ENCODE data around the gene EMP1.

Gene EMP1

DNA sequence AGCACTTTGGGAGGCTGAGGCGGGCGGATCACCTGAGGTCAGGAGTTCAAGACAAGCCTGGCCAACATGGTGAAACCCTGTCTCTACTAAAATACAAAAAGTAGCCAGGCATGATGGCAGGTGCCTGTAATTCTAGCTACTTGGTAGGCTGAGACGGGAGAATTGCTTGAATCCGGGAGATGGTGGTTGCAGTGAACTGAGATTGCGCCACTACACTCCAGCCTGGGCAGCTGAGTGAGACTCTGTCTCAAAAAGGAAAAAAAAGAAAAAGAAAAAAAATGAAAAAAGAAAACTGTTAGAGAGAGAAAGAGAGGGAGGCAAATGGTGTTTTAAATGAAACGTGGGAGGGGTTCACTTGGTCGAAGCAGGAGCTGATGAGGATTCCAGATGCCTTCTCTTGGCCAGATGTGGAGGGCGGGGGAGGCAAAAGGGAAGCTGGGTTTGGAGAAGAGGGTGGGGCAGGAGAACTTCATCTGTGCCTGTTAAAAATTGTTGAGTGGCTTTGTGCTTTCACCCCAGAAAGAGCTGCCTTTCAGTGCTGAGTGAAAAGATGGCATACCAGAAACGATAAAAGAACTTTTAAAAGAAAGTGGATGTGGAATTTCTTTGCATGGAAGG lies 1.1 kb downstream of the EMP1 start:
- DNase-seq (ENCODE audit: low spot score): peak; percentile 86

GRCh38 chr12:13198241-13198640 lies 1.7 kb downstream of the EMP1 start:
- DNase-seq (ENCODE audit: low spot score): no peak

DNA sequence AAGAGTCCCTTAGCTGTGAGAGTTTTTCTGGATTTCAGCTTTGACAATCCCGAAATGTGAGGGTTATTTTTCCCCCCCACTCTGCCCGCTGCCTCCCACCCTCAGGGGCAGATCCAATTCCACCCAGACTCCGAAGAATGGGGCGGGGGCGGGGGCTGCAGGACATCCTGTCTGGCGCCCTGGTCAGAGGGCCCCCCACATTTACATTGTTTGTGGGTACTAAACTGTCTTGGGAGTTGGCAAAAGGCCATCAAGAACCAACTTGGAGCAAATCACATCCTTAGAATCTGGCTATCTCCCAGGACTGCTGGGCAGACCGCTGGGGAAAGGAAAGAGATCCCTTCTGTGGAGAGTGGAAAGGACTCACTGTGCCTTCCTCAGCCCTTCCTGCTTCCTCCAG lies 2.4 kb downstream of the EMP1 start:
- DNase-seq (ENCODE audit: low spot score): peak; percentile 69

- DNase-seq (ENCODE audit: low spot score): no peak
Observed at GRCh38 chr12:13199592-13199991, 3.1 kb downstream of the EMP1 start.

- DNase-seq (ENCODE audit: low spot score): no peak
Observed at GRCh38 chr12:13200841-13201240, 4.3 kb downstream of the EMP1 start.

- DNase-seq (ENCODE audit: low spot score): peak; percentile 74
Observed at GRCh38 chr12:13203034-13203922, 6.8 kb downstream of the EMP1 start.

DNA sequence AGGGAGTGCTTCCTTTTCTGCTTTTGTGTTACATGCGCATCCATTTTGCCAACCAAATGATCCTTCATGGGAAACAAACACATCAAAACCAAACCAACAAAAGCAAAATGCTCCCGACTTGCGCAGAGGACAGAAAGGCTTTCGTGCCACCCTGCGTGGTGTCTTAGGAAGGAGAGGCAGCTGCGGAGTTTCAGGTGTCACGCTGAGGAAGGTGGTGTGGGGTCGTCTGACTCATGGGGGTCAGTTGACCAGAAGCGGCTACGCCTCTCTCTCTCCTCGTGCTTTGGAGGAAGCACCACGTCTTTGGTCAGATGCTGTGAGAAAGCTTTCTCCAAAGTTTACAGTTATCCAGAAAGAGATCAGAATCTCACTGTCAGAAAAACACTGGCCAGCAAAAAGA lies 7.9 kb downstream of the EMP1 start:
- DNase-seq (ENCODE audit: low spot score): no peak

GRCh38 chr12:13205809-13206559 lies 9.5 kb downstream of the EMP1 start:
- no peak for DNase-seq (ENCODE audit: low spot score)

DNA sequence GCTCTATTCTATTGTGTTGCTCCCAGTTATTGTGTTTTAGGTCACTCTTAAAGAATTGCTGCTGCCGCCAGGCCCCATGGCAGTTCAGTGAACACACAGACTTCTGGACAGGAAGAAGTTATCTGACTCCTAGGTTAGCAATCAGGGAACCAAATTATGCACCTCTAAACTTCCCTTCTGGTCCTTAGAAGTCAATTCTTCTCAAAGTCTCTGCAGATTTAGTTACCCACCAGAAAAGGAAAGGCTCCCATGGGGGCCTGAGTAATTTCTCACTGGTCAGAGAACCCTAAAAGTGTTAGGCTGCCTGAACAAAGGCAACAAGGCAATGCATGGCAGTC lies 10.0 kb downstream of the EMP1 start:
- DNase-seq (ENCODE audit: low spot score): peak; percentile 52

DNA sequence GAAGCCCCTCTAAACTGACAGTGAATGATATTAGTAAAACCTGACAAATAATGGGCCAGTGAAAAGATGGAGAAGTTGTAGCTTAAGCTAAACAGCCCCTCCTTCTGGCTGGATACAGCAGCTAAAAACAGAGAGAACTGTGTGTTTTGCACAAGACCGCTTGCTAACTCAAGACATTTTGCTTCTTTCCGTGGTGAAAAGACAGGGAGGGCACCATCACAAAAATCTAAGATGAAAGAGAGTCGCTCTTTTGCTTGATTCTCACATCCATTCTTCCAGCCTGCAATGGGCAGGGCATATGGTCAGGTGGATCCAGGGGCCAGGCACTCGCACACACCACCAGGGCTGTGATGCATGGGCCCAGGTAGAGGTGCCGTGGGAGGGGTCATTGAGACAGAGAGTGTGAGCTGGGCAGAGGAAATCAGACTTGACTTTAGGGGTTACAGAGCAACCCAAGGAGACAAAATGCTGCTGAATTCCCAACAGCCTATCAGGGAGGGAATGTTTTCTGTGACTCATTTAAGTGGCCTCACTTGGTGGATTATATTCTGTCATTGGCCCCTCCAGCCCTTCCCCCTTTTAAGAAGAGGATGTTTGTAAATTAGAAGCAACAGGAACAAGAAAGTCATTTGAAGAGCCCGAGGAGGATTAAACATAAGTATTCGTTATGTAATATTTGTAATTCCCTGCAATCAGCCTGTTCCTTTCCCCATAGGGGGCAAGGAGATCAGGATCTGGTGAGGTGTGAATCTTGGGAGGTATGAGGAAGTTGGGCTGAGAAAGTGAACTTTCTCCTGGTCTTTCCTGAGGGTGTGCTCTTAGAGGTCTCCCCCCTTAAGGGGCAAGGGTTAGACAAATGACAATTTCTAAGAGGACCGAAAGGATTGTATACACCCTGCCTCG lies 12.3 kb downstream of the EMP1 start:
- DNase-seq (ENCODE audit: low spot score): peak; percentile 25

GRCh38 chr12:13209436-13210235 lies 13.1 kb downstream of the EMP1 start:
- peak; percentile 28 for DNase-seq (ENCODE audit: low spot score)

DNA sequence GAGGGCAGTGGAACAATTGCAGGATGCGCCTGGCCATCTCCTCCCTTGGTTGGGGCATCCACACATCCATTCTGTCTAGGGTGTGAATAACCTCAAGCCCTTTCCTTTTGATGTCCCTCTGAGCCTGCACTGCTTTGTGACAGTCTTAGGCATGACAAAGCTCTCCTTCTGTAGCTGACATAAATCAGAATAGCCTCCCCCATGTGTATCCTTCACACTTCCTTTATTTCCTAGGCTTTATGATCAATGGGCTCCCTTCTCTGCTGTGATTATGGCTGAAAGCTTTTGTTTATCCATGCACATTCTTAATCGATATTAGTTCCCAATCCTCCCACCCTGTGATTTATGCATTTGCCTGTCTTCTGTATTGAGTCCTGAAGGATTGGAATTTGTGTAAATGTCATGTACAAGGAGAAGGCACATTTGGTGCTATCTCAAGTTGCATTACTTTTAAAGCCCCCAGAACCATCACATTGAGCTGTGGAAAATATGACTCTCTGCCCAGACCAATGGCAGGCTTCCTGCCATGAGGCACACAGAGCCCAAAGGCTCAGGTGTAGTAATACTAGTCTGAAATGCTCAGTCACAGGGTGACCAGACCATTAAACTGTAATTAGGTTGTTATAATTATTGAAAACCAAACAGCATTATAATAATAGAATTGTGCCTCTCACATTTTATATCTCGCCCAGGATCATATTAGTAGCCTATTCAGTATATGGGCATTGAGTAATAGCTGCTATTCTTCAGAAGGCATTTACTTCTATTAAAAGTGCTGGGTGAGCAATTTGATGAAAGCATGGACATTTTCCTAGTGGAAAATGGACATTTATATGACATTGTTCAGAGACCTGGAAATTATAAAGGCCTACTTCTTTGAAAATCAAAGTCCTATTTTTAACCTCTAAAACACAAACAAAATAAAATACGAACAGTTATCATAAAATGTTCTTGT lies 14.0 kb downstream of the EMP1 start:
- peak; percentile 33 for DNase-seq (ENCODE audit: low spot score)

GRCh38 chr12:13211191-13211858 lies 14.8 kb downstream of the EMP1 start:
- peak; percentile 30 for DNase-seq (ENCODE audit: low spot score)

- peak; percentile 64 for DNase-seq (ENCODE audit: low spot score)
Observed at GRCh38 chr12:13211859-13212664, 15.5 kb downstream of the EMP1 start.

DNA sequence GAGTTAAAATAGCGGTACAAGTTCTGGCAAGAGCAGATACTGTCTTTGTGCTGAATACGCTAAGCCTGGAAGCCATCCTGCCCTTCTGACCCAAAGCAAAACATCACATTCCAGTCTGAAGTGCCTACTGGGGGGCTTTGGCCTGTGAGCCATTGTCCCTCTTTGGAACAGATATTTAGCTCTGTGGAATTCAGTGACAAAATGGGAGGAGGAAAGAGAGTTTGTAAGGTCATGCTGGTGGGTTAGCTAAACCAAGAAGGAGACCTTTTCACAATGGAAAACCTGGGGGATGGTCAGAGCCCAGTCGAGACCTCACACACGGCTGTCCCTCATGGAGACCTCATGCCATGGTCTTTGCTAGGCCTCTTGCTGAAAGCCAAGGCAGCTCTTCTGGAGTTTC lies 18.5 kb downstream of the EMP1 start:
- DNase-seq (ENCODE audit: low spot score): peak; percentile 26

DNA sequence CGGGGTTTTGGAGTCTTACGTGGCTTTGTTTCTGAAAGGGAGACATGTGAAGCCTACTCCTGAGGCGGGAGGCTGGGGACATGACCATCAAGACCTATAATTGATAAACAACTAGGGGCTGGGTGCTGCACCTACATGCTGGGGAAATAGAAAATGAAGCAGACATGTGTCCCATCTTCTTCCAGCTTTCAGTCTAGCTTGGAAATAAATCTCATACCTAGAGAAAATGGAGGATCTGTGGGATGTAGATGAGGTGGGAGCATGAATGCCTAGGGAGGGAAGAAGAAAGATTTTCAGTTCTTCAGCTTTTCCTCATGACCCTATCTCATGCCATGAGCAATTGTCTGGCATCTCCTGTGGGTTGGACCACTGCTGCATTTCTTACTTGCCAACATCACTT lies 22.1 kb downstream of the EMP1 start:
- no peak for DNase-seq (ENCODE audit: low spot score)

DNA sequence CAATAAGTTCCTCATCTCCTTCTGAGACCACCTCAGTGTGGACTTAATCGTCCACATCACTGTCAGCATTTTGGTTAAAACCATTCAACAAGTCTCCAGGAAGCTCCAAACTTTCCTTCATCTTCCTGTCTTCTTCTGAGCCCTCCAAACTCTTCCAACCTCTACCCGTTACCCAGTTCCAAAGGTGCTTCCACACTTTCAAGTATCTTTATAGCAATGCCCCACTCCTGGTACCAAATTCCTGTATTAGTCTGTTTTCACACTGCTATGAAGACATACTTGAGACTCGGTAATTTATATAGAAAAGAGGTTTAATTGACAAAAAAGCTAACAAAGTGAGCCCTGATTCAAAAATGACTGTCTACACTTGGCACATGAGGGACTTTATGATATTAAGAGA lies 22.8 kb downstream of the EMP1 start:
- DNase-seq (ENCODE audit: low spot score): peak; percentile 12

GRCh38 chr12:13220838-13221237 lies 24.3 kb downstream of the EMP1 start:
- DNase-seq (ENCODE audit: low spot score): no peak
